ENCODE measurements around the gene ECE2.

DNA sequence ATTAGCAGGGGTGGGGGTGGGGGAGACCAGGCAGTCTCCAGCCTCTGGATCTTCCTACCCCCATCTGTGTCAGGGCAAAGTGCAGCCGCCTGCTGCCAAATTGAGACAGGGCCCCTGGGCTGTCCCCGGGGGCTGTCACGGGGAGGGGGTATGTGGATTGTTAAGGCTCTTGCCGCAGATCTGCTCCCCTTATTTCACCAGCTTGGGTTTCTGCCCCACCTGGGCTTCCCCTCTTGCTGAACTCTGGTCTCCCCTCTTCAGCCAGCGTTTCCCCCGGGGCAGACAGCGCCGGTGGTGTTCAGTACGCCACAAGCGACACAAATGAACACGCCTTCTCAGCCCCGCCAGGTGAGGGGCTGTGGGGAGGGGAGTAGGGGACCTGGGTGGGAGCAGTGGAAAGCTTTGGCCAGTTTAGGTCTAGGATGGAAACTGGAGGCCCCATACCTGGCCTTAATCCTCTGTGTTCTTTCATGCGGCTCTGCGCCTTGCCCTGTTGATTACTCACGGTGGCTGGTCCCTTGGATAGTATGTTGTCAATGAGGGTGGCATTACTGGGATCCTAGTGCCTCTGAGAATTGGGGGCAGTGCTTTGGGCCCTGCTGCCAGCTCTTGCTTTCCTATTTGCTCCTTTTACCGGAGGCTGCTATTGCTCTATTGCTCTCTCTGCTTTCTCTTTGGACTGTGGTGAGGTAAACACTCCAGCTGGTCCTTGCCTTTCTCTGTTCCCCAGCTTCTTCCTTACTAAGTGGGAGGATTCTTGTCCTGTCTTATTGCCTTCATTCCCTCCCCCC lies 40.2 kb downstream of the ECE2 start:
- TF ChIP-seq, protein P1, sequence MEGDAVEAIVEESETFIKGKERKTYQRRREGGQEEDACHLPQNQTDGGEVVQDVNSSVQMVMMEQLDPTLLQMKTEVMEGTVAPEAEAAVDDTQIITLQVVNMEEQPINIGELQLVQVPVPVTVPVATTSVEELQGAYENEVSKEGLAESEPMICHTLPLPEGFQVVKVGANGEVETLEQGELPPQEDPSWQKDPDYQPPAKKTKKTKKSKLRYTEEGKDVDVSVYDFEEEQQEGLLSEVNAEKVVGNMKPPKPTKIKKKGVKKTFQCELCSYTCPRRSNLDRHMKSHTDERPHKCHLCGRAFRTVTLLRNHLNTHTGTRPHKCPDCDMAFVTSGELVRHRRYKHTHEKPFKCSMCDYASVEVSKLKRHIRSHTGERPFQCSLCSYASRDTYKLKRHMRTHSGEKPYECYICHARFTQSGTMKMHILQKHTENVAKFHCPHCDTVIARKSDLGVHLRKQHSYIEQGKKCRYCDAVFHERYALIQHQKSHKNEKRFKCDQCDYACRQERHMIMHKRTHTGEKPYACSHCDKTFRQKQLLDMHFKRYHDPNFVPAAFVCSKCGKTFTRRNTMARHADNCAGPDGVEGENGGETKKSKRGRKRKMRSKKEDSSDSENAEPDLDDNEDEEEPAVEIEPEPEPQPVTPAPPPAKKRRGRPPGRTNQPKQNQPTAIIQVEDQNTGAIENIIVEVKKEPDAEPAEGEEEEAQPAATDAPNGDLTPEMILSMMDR (IDR thresholded peaks at IDR 0.05; ENCODE audit: poor library complexity): no peak
- TF ChIP-seq EZH2phosphoT487 (IDR thresholded peaks at IDR 0.05; ENCODE audit: low read depth, severe bottlenecking, unreplicated experiment) (no peak), EZH2 (IDR thresholded peaks at IDR 0.05; ENCODE audit: borderline replicate concordance) (no peak)

Measured in hepatocyte (in vitro differentiated cells).